HepG2 (cell line): ENCODE measurements around the gene GRM4. TPM values are rescaled to one million over a fixed set of nuclear protein-coding genes. Genes with fewer than 3 reads are reported as not detected.

Experiments
- ATAC-seq: fragments of 200-7000 bp; cut with Tn5 transposase; 3 replicates; pipeline ENCODE4 v1.9.1; 2020; ENCODE audit warnings: mild to moderate bottlenecking, moderate library complexity
- BruUV-seq: library from RNA; stranded (reverse); fragments of 400-500 nt; replicated peaks from 2 replicates; lab custom pipeline; 2021; lab: Mats Ljungman, UMichigan
- CTCF ChIA-PET: fragments of 300-600 bp; formaldehyde crosslinking; extraction: SDS; loops from one replicate; lab custom pipeline; 2021; ENCODE audit warnings: low total read pairs, inconsistent platforms, low intra/inter-chr PET ratio; lab: Yijun Ruan, JAX
- POLR2A ChIA-PET: fragments of 350-600 bp; sonication (Branson Sonifier 250); formaldehyde crosslinking; loops from one replicate; lab custom pipeline; 2020; ENCODE audit warnings: antibody characterized with exemption, inconsistent platforms; lab: Yijun Ruan, JAX
- DNase-seq: peaks from one replicate; pipeline ENCODE4 v3.0.0-alpha.2; 2015; ENCODE audit warnings: low spot score
- FAIRE-seq: peaks from 3 replicates; lab custom pipeline; 2011; peaks lifted over from hg19 to GRCh38; lab: Jason Lieb, UNC
- H2AFZ ChIP-seq: one replicate; pipeline ENCODE4 v1.6.1; 2011; ENCODE audit warnings: low read length, inconsistent platforms
- H3K27ac ChIP-seq: fragments of 300-600 bp; 3 replicates; pipeline ENCODE4 v1.8.0; 2011; ENCODE audit warnings: mixed run types, mild to moderate bottlenecking, mixed read lengths, low read length, inconsistent platforms; ENCODE audit not compliant: insufficient read depth; ENCODE audit errors: extremely low read length
- H3K27me3 ChIP-seq, 2 experiments: fragments of 200-600 bp in 1 of 2; 2 replicates in 1 of 2; 3 replicates in 1 of 2; pipeline versions ENCODE4 v1.6.0 to v1.8.0; 2011; ENCODE audit warnings: low read length in 2 of 2, mild to moderate bottlenecking in 2 of 2, moderate library complexity in 2 of 2, inconsistent platforms in 1 of 2; ENCODE audit not compliant: insufficient read depth in 2 of 2, control insufficient read depth in 1 of 2
- H3K36me3 ChIP-seq, 2 experiments: fragments of 200-600 bp in 1 of 2; replicated peaks in 1 of 2; 2 replicates in 1 of 2; 3 replicates in 1 of 2; pipeline versions ENCODE4 v1.5.1 to v1.8.0; 2011; ENCODE audit warnings: low read length in 2 of 2, inconsistent platforms in 1 of 2; ENCODE audit not compliant: insufficient read depth in 2 of 2, control insufficient read depth in 1 of 2
- H3K4me1 ChIP-seq: 2 replicates; pipeline ENCODE4 v1.5.1; 2012; ENCODE audit warnings: low read length, inconsistent platforms; ENCODE audit not compliant: insufficient read depth
- H3K4me2 ChIP-seq: 2 replicates; pipeline ENCODE4 v1.6.0; 2011; ENCODE audit warnings: low read depth, low read length, inconsistent platforms
- H3K4me3 ChIP-seq, 3 experiments: fragments of 200-600 bp in 1 of 3; sonication (generic), shearing (Covaris generic) in 1 of 3; replicated peaks in 1 of 3; 2 replicates each; pipeline ENCODE4 v1.5.1; 2011 to 2016; ENCODE audit warnings: low read length in 3 of 3, inconsistent platforms in 2 of 3, low read depth in 2 of 3, mild to moderate bottlenecking in 2 of 3, control low read depth in 1 of 3, mixed read lengths in 1 of 3; ENCODE audit not compliant: insufficient read depth in 1 of 3
- H3K79me2 ChIP-seq: one replicate; pipeline ENCODE4 v1.6.1; 2011; ENCODE audit warnings: low read length, inconsistent platforms; ENCODE audit not compliant: insufficient read depth
- H3K9ac ChIP-seq: 2 replicates; pipeline ENCODE4 v1.6.0; 2011; ENCODE audit warnings: mild to moderate bottlenecking, low read depth, low read length, inconsistent platforms; ENCODE audit not compliant: insufficient read depth
- H3K9me3 ChIP-seq: 2 replicates; pipeline ENCODE4 v1.5.1; 2012; ENCODE audit warnings: mild to moderate bottlenecking, low read length
- H4K20me1 ChIP-seq: 2 replicates; pipeline ENCODE4 v1.6.0; 2011; ENCODE audit warnings: inconsistent platforms, mild to moderate bottlenecking, low read length, moderate library complexity; ENCODE audit not compliant: insufficient read depth
- HCFC1 ChIP-seq: fragments of 150-350 bp; IDR thresholded peaks from 2 replicates; pipeline ENCODE4 v1.6.1; 2014; ENCODE audit warnings: low read depth, low read length
- HMG20B ChIP-seq: conservative IDR thresholded peaks from 2 replicates; pipeline ENCODE4 v1.6.1; 2016; ENCODE audit warnings: missing genetic modification reagents, missing compliant biosample characterization
- HNRNPK ChIP-seq: fragments of 200-400 bp; formaldehyde crosslinking; IDR thresholded peaks from 2 replicates; pipeline ENCODE4 v1.6.1; 2018; ENCODE audit warnings: low read length, low read depth, moderate library complexity, mild to moderate bottlenecking; ENCODE audit not compliant: poor library complexity, severe bottlenecking
- NR3C1 ChIP-seq: sonication (generic); formaldehyde crosslinking; IDR thresholded peaks from 2 replicates; pipeline ENCODE4 v1.4.0; 2020; ENCODE audit warnings: missing genetic modification reagents
- SYNCRIP ChIP-seq: fragments of 200-400 bp; formaldehyde crosslinking; IDR thresholded peaks from 2 replicates; pipeline ENCODE4 v1.6.1; 2018; ENCODE audit warnings: mild to moderate bottlenecking, low read depth, low read length; ENCODE audit not compliant: insufficient read depth
- XBP1 ChIP-seq: sonication (generic); formaldehyde crosslinking; IDR thresholded peaks from 2 replicates; pipeline ENCODE4 v1.5.0; 2020; ENCODE audit warnings: missing genetic modification reagents
- ZNF629 ChIP-seq: sonication (generic); formaldehyde crosslinking; conservative IDR thresholded peaks from 2 replicates; pipeline ENCODE4 v1.5.0; 2020; ENCODE audit warnings: missing genetic modification reagents
- ZNF749 ChIP-seq: sonication (generic); formaldehyde crosslinking; IDR thresholded peaks from 2 replicates; pipeline ENCODE4 v1.8.0; 2022; ENCODE audit warnings: mild to moderate bottlenecking, missing genetic modification reagents, moderate library complexity, borderline replicate concordance
- WGBS: methylation state at CpG from one replicate; pipeline ENCODE4 v1.1.6; 2017; ENCODE audit warnings: low lambda C conversion rate; 5-methylcytosine and 5-hydroxymethylcytosine counted together
- in situ Hi-C: cut with HindIII; loops from 2 replicates; pipeline ENCODE4 v1.10.0; 2017; ENCODE audit warnings: low pct_unique_long_range_greater_than_20kb; ENCODE audit not compliant: extremely low pct_ligation_motif_present
- intact Hi-C: fragments of 100-400 bp; cut with micrococcal nuclease; formaldehyde crosslinking; loops from one replicate; pipeline ENCODE4 v1.10.0; 2022; ENCODE audit not compliant: unreplicated experiment
- polyA plus RNA-seq, 8 experiments: library from polyadenylated mRNA; depleted of rRNA in 3 of 8; stranded (reverse) in 7 of 8; unstranded in 1 of 8; fragments of >200 nt; fragmentation: Illumina TruSeq in 4 of 8; extraction: Trizol in 4 of 8; gene quantifications; 2 replicates each; pipeline versions ENCODE4 v1.2.1 to v1.2.3, GENCODE V29; 2011 to 2016; ENCODE audit warnings: low read depth in 4 of 8, missing spikeins in 1 of 8, mixed read lengths in 1 of 8; ENCODE audit not compliant: insufficient read depth in 1 of 8
- total RNA-seq, 5 experiments: library from RNA; depleted of rRNA; stranded (reverse); fragments of >200 nt; fragmentation: Illumina TruSeq; extraction: Trizol; gene quantifications; 2 replicates each; pipeline ENCODE4 v1.2.3, GENCODE V29; 2016; ENCODE audit warnings: low read depth in 1 of 5

Gene GRM4
- total and polyA plus RNA-seq, 2 of the 13 experiments (the other 11 are each of a cell fraction or from before 2014, with no cell fraction given), result not detected

GRCh38 chr6:34064675-34065074 is 81.2 kb downstream of the GRM4 start:
- no peak overlapping the region for H3K9ac ChIP-seq
- TF ChIP-seq ZNF629 (CRISPR knock-in tag) (peak; percentile 76), SYNCRIP (no peak)
- POLR2A ChIA-PET, result interaction anchor here (0.6 kb wide), 1 partner anchor 352 kb away, joined by 5 read pairs; no protein-coding TSS in a partner anchor
- H3K27ac ChIP-seq, result no peak overlapping the region
- no TSS peak for BruUV-seq
- intact Hi-C loops, result no loop called here
- no peak overlapping the region for H3K4me3 ChIP-seq
- H2AFZ ChIP-seq, result no peak overlapping the region
- no peaks in the 10 kb centered on the region for H3K79me2 ChIP-seq
- DNase-seq, result no peak
- H3K4me2 ChIP-seq, result no peak overlapping the region
- CTCF ChIA-PET, result no interaction called here
- WGBS, result 12% methylated on average over 7 of the region's 7 CpGs
- in situ Hi-C loops, result no loop called here
- H4K20me1 ChIP-seq, result peaks cover 7% of the 10 kb centered on the region; the same call in 1 of the 2 replicates
- ATAC-seq, result no peak
- H3K4me1 ChIP-seq, result no peaks in the 10 kb centered on the region
- no peak for FAIRE-seq
- H3K27me3 ChIP-seq, result peaks cover 15 to 72% of the 10 kb centered on the region in 2 experiments; a peak in 4 of 5 replicates
- H3K9me3 ChIP-seq, result no peaks in the 10 kb centered on the region
- H3K36me3 ChIP-seq, result no peaks in the 10 kb centered on the region

- Histone ChIP-seq H3K27ac (no peak overlapping the region), H3K4me2 (no peak overlapping the region), H4K20me1 (peaks cover 7% of the 10 kb centered on the region; the same call in 1 of the 2 replicates), H3K27me3 (peaks cover 21 to 80% of the 10 kb centered on the region in 2 experiments), H3K4me1 (no peaks in the 10 kb centered on the region), H3K9ac (no peak overlapping the region), H3K9me3 (no peaks in the 10 kb centered on the region), H3K4me3 (no peak overlapping the region), H3K36me3 (no peaks in the 10 kb centered on the region), H2AFZ (no peak overlapping the region), H3K79me2 (no peaks in the 10 kb centered on the region)
- intact Hi-C loops (no loop called here), in situ Hi-C loops (no loop called here)
- ChIA-PET CTCF (no interaction called here), POLR2A (no interaction called here)
- 21% methylated on average over 6 of the region's 6 CpGs for WGBS
- ATAC-seq, result no peak
- DNase-seq, result no peak
- FAIRE-seq, result no peak
- no peak for TF ChIP-seq HNRNPK
- TF ChIP-seq HCFC1, result no peak
- no peak for TF ChIP-seq HMG20B
- no peak for TF ChIP-seq ZNF749 (CRISPR knock-in tag)
- TF ChIP-seq NR3C1 (CRISPR knock-in tag), result no peak
- no peak for TF ChIP-seq XBP1 (CRISPR knock-in tag)
- no TSS peak for BruUV-seq
Measured at GRCh38 chr6:34063651-34064050, 82.2 kb downstream of the GRM4 start.
